Activated CD8-positive, alpha-beta T cell treated with anti-CD3 and anti-CD28 coated beads, Interleukin-2, amount 10 ng/mL, durations not matched to agents 7 days and 5 days (primary cell): ENCODE results near the gene MED15. TPM values are rescaled to one million over a fixed set of nuclear protein-coding genes. Genes with fewer than 3 reads are reported as not detected.

Experiments used
- ATAC-seq: fragments of 150-1000 bp; cut with Tn5 transposase; one replicate; pipeline ENCODE4 v1.10.0; 2021; ENCODE audit warnings: moderate library complexity
- CTCF ChIA-PET: fragments of 350-600 bp; sonication (Branson Sonifier 250); formaldehyde crosslinking; loops from one replicate; lab custom pipeline; 2021; ENCODE audit warnings: antibody characterized with exemption; lab: Charles Lee
- POLR2A ChIA-PET: fragments of 350-600 bp; sonication (Branson Sonifier 250); formaldehyde crosslinking; loops from one replicate; lab custom pipeline; 2021; ENCODE audit warnings: antibody characterized with exemption; lab: Charles Lee
- DNase-seq: peaks from one replicate; pipeline ENCODE4 v3.0.0-alpha.2; 2020
- H3K27ac Mint-ChIP-seq: one replicate; pipeline ENCODE4 v1.8.0; 2021; ENCODE audit warnings: mild to moderate bottlenecking, mixed read lengths
- H3K27me3 Mint-ChIP-seq: one replicate; pipeline ENCODE4 v1.8.0; 2021; ENCODE audit warnings: low read depth, mixed read lengths
- H3K36me3 Mint-ChIP-seq: one replicate; pipeline ENCODE4 v1.8.0; 2021; ENCODE audit warnings: low read depth, mixed read lengths
- H3K4me1 Mint-ChIP-seq: one replicate; pipeline ENCODE4 v1.8.0; 2021; ENCODE audit warnings: low read depth, mixed read lengths
- H3K4me3 Mint-ChIP-seq: one replicate; pipeline ENCODE4 v1.8.0; 2021; ENCODE audit warnings: mild to moderate bottlenecking, mixed read lengths
- H3K9me3 Mint-ChIP-seq: one replicate; pipeline ENCODE4 v1.8.0; 2022; ENCODE audit warnings: mixed read lengths; ENCODE audit not compliant: insufficient read depth
- total RNA-seq, 2 experiments: library from RNA; stranded (reverse); gene quantifications; one replicate each; pipeline ENCODE4 v1.2.3, GENCODE V29; 2021

The MED15 gene
- total RNA-seq, 2 experiments from 2014 or later: 155 to 161 TPM

GRCh38 chr22:20628081-20628939 is 120.9 kb downstream of the MED15 start:
- Mint-ChIP-seq H3K36me3 (no peaks in the 10 kb centered on the region), H3K4me1 (peaks cover 6% of the 10 kb centered on the region), H3K27ac (no peak overlapping the region), H3K4me3 (no peak overlapping the region), H3K9me3 (no peaks in the 10 kb centered on the region), H3K27me3 (peaks cover 8% of the 10 kb centered on the region)
- no peak for DNase-seq
- POLR2A ChIA-PET: no interaction called here
- CTCF ChIA-PET: no interaction called here
- no peak for ATAC-seq

GRCh38 chr22:20629401-20629800 is 122.0 kb downstream of the MED15 start:
- H3K27me3 Mint-ChIP-seq: peaks cover 8% of the 10 kb centered on the region
- DNase-seq: no peak
- H3K4me3 Mint-ChIP-seq: no peak overlapping the region
- H3K4me1 Mint-ChIP-seq: peaks cover 2% of the 10 kb centered on the region
- no peak for ATAC-seq
- CTCF ChIA-PET: no interaction called here
- POLR2A ChIA-PET: no interaction called here
- no peaks in the 10 kb centered on the region for H3K9me3 Mint-ChIP-seq
- H3K36me3 Mint-ChIP-seq: no peaks in the 10 kb centered on the region
- no peak overlapping the region for H3K27ac Mint-ChIP-seq

- H3K4me3 Mint-ChIP-seq: no peak overlapping the region
- CTCF ChIA-PET: no interaction called here
- peaks cover 8% of the 10 kb centered on the region for H3K27me3 Mint-ChIP-seq
- H3K4me1 Mint-ChIP-seq: peaks cover 4% of the 10 kb centered on the region
- no peaks in the 10 kb centered on the region for H3K9me3 Mint-ChIP-seq
- POLR2A ChIA-PET: no interaction called here
- DNase-seq: no peak
- H3K27ac Mint-ChIP-seq: no peak overlapping the region
- no peak for ATAC-seq
- no peaks in the 10 kb centered on the region for H3K36me3 Mint-ChIP-seq
Observed at GRCh38 chr22:20630873-20631617, 123.6 kb downstream of the MED15 start.

- H3K27ac Mint-ChIP-seq: no peak overlapping the region
- CTCF ChIA-PET: no interaction called here
- POLR2A ChIA-PET: no interaction called here
- peaks cover 4% of the 10 kb centered on the region for H3K4me1 Mint-ChIP-seq
- no peak overlapping the region for H3K4me3 Mint-ChIP-seq
- no peaks in the 10 kb centered on the region for H3K9me3 Mint-ChIP-seq
- H3K27me3 Mint-ChIP-seq: peaks cover 9% of the 10 kb centered on the region
- H3K36me3 Mint-ChIP-seq: no peaks in the 10 kb centered on the region
- no peak for DNase-seq
- ATAC-seq: no peak
Observed at GRCh38 chr22:20632082-20632481, 124.7 kb downstream of the MED15 start.

- Mint-ChIP-seq H3K9me3 (no peaks in the 10 kb centered on the region), H3K4me1 (peaks cover 4% of the 10 kb centered on the region), H3K36me3 (no peaks in the 10 kb centered on the region), H3K27me3 (peaks cover 10% of the 10 kb centered on the region), H3K4me3 (no peak overlapping the region), H3K27ac (no peak overlapping the region)
- ChIA-PET CTCF (no interaction called here), POLR2A (no interaction called here)
- DNase-seq: no peak
- no peak for ATAC-seq
Observed at GRCh38 chr22:20632518-20632917, 125.1 kb downstream of the MED15 start.

GRCh38 chr22:20634560-20635226 is 127.3 kb downstream of the MED15 start:
- peaks cover 4% of the 10 kb centered on the region for H3K4me1 Mint-ChIP-seq
- H3K9me3 Mint-ChIP-seq: no peaks in the 10 kb centered on the region
- POLR2A ChIA-PET: no interaction called here
- H3K27ac Mint-ChIP-seq: no peak overlapping the region
- no peak for DNase-seq
- H3K27me3 Mint-ChIP-seq: peaks cover 15% of the 10 kb centered on the region
- no peak for ATAC-seq
- H3K36me3 Mint-ChIP-seq: no peaks in the 10 kb centered on the region
- CTCF ChIA-PET: no interaction called here
- no peak overlapping the region for H3K4me3 Mint-ChIP-seq

GRCh38 chr22:20635227-20635591 is 127.8 kb downstream of the MED15 start:
- DNase-seq (no peak), ATAC-seq (no peak)
- POLR2A ChIA-PET: no interaction called here
- H3K4me1 Mint-ChIP-seq: peaks cover 4% of the 10 kb centered on the region
- H3K27ac Mint-ChIP-seq: no peak overlapping the region
- CTCF ChIA-PET: no interaction called here
- H3K27me3 Mint-ChIP-seq: peaks cover 15% of the 10 kb centered on the region
- no peaks in the 10 kb centered on the region for H3K36me3 Mint-ChIP-seq
- no peaks in the 10 kb centered on the region for H3K9me3 Mint-ChIP-seq
- no peak overlapping the region for H3K4me3 Mint-ChIP-seq

- Mint-ChIP-seq H3K27ac (no peak overlapping the region), H3K9me3 (no peaks in the 10 kb centered on the region), H3K36me3 (no peaks in the 10 kb centered on the region), H3K4me1 (peaks cover 4% of the 10 kb centered on the region), H3K4me3 (no peak overlapping the region), H3K27me3 (peaks cover 13% of the 10 kb centered on the region)
- ATAC-seq (no peak), DNase-seq (no peak)
- POLR2A ChIA-PET: no interaction called here
- CTCF ChIA-PET: no interaction called here
Observed at GRCh38 chr22:20636075-20636812, 128.8 kb downstream of the MED15 start.

GRCh38 chr22:20636945-20637344 is 129.5 kb downstream of the MED15 start:
- H3K4me3 Mint-ChIP-seq: no peak overlapping the region
- ChIA-PET CTCF (no interaction called here), POLR2A (no interaction called here)
- DNase-seq: no peak
- no peak for ATAC-seq
- peaks cover 13% of the 10 kb centered on the region for H3K27me3 Mint-ChIP-seq
- peaks cover 4% of the 10 kb centered on the region for H3K4me1 Mint-ChIP-seq
- H3K27ac Mint-ChIP-seq: no peak overlapping the region
- H3K36me3 Mint-ChIP-seq: no peaks in the 10 kb centered on the region
- H3K9me3 Mint-ChIP-seq: no peaks in the 10 kb centered on the region
